Esophagus squamous epithelium (tissue), 5 donors: Measurements from ENCODE around the gene SGSH. TPM values are rescaled to one million over a fixed set of nuclear protein-coding genes. Genes with fewer than 3 reads are reported as not detected.

Experiments used
- DNase-seq: peaks from one replicate; lab custom pipeline; 2025; lab: John Stamatoyannopoulos, UW
- H3K27ac ChIP-seq, 4 donors: fragments of 200-600 bp; sonication (generic); one replicate each; pipeline ENCODE4 v1.5.1; 2016 to 2019; ENCODE audit warnings: mild to moderate bottlenecking in 1 of 4
- H3K27me3 ChIP-seq, 4 donors: fragments of 200-600 bp; sonication (generic); 1 replicate in 3 of 4; 2 replicates in 1 of 4; pipeline versions ENCODE4 v1.5.1 to v1.6.0; 2017 to 2021; ENCODE audit warnings: antibody characterized with exemption in 1 of 4
- H3K36me3 ChIP-seq, 3 donors: fragments of 200-600 bp; sonication (generic); one replicate each; pipeline ENCODE4 v1.5.1; 2016 to 2019
- H3K4me1 ChIP-seq, 3 donors: fragments of 200-600 bp; sonication (generic); one replicate each; pipeline ENCODE4 v1.5.1; 2017 to 2019
- H3K4me3 ChIP-seq, 4 donors: fragments of 200-600 bp; sonication (generic); 1 replicate in 3 of 4; 2 replicates in 1 of 4; pipeline ENCODE4 v1.5.1; 2016 to 2019; ENCODE audit warnings: mild to moderate bottlenecking in 2 of 4, moderate library complexity in 1 of 4
- H3K9me3 ChIP-seq, 3 donors: fragments of 200-600 bp; sonication (generic); one replicate each; pipeline ENCODE4 v1.5.1; 2016 to 2019
- POLR2A ChIP-seq, 4 donors: fragments of 450-650 bp; IDR thresholded peaks; one replicate each; pipeline ENCODE4 v1.6.1; 2017; ENCODE audit warnings: antibody characterized with exemption in 4 of 4, mild to moderate bottlenecking in 4 of 4, moderate library complexity in 3 of 4
- whole genome bisulfite sequencing, 2 donors: methylation state at CpG; one replicate each; pipeline ENCODE4 v1.1.5; 2018; 5-methylcytosine and 5-hydroxymethylcytosine counted together
- intact Hi-C: fragments of 100-400 bp; cut with DNase I; formaldehyde crosslinking; loops from one replicate; pipeline ENCODE4 v1.15.0; 2022
- total RNA-seq, 4 donors: library from RNA; depleted of rRNA; stranded (reverse); fragments of >200 nt; gene quantifications; one replicate each; pipeline ENCODE4 v1.1.0, GENCODE V29; 2016
- TF ChIP-seq, protein P1 (sequence below), 6 experiments: fragments of 450-650 bp in 4 of 6; fragments of 200-600 bp in 2 of 6; sonication (generic) in 2 of 6; IDR thresholded peaks; one replicate each; pipeline ENCODE4 v1.5.1; 2016 to 2019; ENCODE audit warnings: antibody characterized with exemption in 6 of 6, mild to moderate bottlenecking in 4 of 6, moderate library complexity in 4 of 6
- donor health status: DM: yes; HTN: yes; CAD: no.

SGSH gene
- total RNA-seq, 4 donors from 2014 or later = 8.7 to 18.7 (median 12.9) TPM

DNA sequence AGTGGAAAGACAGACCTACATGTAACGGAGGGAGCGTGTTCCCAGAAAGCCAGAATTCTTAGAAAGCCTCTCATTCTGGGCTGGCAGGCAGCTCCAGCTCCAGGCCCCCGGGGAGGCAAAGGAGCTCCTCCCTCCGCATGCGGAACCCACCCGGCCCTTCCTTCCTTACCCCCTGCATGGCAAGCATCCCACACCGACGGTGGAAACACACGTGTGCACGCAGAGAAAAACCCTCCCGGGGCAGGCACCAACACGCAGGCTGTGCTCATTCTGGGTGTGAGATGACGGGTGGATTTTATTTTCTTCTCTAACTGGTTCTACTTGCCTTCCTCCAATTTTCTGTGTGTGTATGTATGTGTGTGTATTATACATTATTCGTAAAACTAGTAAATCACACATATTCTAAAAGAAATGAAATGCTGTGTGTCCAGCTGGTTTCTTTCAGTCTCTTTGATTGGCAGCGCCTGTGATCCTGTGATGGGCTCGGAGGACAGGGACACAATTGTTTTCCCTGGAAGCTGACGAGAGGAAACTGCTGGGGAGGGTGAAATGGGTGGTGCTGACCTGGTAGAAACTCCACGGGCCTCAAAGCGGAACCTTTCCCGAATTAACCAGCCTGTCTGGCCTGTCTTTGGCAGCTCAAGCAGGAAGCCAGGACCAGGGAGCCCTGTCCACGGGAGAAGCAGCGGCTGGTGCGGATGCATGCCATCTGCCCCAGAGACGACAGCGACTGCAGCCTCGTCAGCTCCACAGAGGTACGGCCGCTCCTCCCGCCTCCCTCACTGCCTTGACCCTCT, 28.1 kb downstream of the SGSH start:
- Histone ChIP-seq H3K36me3 (peaks cover 0 to 12% (median 0%) of the 10 kb centered on the region in 3 donors), H3K27ac (peak overlapping the region; percentile 77 to 94 (median 88)), H3K27me3 (peaks cover 0 to 17% (median 0%) of the 10 kb centered on the region in 4 donors), H3K9me3 (no peaks in the 10 kb centered on the region), H3K4me3 (peak overlapping the region; percentile 3 to 46 (median 37)), H3K4me1 (peaks cover 22 to 57% (median 25%) of the 10 kb centered on the region in 3 donors)
- intact Hi-C loops = no loop called here
- DNase-seq = no peak
- 30 to 35% methylated on average over 21 to 24 of the region's 29 CpGs for WGBS, 2 donors
- peak in 1 of 4 donors; percentile 17 for TF ChIP-seq POLR2A (IDR thresholded peaks at IDR 0.05)
- TF ChIP-seq, protein P1, sequence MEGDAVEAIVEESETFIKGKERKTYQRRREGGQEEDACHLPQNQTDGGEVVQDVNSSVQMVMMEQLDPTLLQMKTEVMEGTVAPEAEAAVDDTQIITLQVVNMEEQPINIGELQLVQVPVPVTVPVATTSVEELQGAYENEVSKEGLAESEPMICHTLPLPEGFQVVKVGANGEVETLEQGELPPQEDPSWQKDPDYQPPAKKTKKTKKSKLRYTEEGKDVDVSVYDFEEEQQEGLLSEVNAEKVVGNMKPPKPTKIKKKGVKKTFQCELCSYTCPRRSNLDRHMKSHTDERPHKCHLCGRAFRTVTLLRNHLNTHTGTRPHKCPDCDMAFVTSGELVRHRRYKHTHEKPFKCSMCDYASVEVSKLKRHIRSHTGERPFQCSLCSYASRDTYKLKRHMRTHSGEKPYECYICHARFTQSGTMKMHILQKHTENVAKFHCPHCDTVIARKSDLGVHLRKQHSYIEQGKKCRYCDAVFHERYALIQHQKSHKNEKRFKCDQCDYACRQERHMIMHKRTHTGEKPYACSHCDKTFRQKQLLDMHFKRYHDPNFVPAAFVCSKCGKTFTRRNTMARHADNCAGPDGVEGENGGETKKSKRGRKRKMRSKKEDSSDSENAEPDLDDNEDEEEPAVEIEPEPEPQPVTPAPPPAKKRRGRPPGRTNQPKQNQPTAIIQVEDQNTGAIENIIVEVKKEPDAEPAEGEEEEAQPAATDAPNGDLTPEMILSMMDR (IDR thresholded peaks at IDR 0.05) = no peak

DNA sequence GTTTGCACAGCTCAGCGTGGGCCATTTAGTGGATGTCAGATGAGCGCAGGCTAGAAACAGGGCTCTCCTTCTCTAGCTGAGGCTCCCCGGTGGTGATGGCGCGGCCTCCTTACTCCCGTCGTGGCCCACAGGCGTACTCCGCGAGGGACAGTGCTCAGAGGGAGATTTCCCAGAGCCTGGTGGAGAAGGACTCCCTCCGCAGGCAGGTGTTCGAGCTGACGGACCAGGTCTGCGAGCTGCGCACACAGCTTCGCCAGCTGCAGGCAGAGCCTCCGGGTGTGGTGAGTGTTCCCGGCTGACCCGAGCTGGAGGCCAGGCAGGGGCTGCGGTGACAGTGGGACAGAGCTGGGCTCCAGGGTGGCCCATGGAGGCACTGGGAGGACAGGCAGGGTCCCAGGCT, 28.9 kb downstream of the SGSH start:
- H3K36me3 ChIP-seq = peaks cover 0 to 12% (median 0%) of the 10 kb centered on the region in 3 donors
- no peaks in the 10 kb centered on the region for H3K9me3 ChIP-seq
- H3K4me1 ChIP-seq = peaks cover 24 to 64% (median 25%) of the 10 kb centered on the region in 3 donors
- DNase-seq = no peak
- H3K27ac ChIP-seq = peak overlapping the region; percentile 77 to 94 (median 88)
- WGBS, 2 donors = 90 to 91% methylated on average over 2 to 11 of the region's 20 CpGs
- TF ChIP-seq, protein P1 (IDR thresholded peaks at IDR 0.05) = no peak
- TF ChIP-seq POLR2A (IDR thresholded peaks at IDR 0.05) = no peak
- peak overlapping the region in 1 of 4 donors; percentile 46 for H3K4me3 ChIP-seq
- intact Hi-C loops = no loop called here
- peaks cover 0 to 17% (median 0%) of the 10 kb centered on the region in 4 donors for H3K27me3 ChIP-seq

DNA sequence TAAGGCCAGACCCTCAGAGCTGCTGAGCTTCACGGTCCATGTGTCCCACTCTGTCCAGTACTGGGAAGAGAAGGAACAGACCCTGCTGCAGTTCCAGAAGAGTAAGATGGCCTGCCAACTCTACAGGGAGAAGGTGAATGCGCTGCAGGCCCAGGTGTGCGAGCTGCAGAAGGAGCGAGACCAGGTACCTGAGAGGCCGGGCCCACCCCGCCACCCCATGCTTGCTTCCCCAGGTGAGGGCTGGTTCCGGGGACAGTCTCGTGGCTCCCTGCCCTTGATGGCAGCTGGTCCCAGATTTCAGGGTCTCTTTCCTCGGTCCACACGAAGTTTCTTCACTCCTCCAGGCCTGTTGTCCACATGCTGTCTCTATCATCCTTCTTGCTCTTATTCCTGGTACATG, 29.4 kb downstream of the SGSH start:
- 93 to 100% methylated on average over 5 to 10 of the region's 10 CpGs for WGBS, 2 donors
- Histone ChIP-seq H3K36me3 (peaks cover 0 to 12% (median 0%) of the 10 kb centered on the region in 3 donors), H3K4me3 (no peak overlapping the region), H3K27me3 (peaks cover 0 to 16% (median 0%) of the 10 kb centered on the region in 4 donors), H3K4me1 (peaks cover 24 to 64% (median 25%) of the 10 kb centered on the region in 3 donors), H3K9me3 (no peaks in the 10 kb centered on the region), H3K27ac (peak overlapping the region in 2 of 4 donors; percentile 90 to 94)
- DNase-seq = no peak
- intact Hi-C loops = no loop called here
- TF ChIP-seq, protein P1 (IDR thresholded peaks at IDR 0.05) = no peak
- TF ChIP-seq POLR2A (IDR thresholded peaks at IDR 0.05) = no peak

DNA sequence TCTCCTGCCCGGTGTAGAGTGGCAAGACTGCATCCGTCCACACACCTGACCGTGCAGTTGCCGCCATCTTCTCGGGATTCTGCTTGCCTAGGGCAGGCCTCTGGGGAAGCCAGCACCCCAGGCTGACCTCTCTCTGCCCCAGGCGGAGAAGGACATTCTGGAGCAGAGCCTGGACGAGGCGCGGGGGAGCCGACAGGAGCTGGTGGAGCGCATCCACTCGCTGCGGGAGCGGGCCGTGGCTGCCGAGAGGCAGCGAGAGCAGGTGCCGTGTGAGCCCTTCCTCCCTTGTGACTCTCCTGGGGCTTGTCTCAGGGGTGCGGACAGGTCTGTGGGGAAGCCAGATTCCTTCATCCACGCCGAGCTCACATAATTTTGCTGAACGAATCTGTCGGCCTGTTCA, 30.5 kb downstream of the SGSH start:
- Histone ChIP-seq H3K4me3 (no peak overlapping the region), H3K27me3 (peaks cover 0 to 7% (median 0%) of the 10 kb centered on the region in 4 donors), H3K27ac (no peak overlapping the region), H3K9me3 (no peaks in the 10 kb centered on the region), H3K4me1 (peaks cover 24 to 64% (median 25%) of the 10 kb centered on the region in 3 donors), H3K36me3 (peaks cover 0 to 9% (median 0%) of the 10 kb centered on the region in 3 donors)
- WGBS, 2 donors = 93% methylated on average over 12 of the region's 23 CpGs; no CpG with 5 or more reads in 1 of the 2 donors
- no peak for DNase-seq
- TF ChIP-seq POLR2A (IDR thresholded peaks at IDR 0.05) = no peak
- TF ChIP-seq, protein P1 (IDR thresholded peaks at IDR 0.05) = no peak
- intact Hi-C loops = no loop called here

DNA sequence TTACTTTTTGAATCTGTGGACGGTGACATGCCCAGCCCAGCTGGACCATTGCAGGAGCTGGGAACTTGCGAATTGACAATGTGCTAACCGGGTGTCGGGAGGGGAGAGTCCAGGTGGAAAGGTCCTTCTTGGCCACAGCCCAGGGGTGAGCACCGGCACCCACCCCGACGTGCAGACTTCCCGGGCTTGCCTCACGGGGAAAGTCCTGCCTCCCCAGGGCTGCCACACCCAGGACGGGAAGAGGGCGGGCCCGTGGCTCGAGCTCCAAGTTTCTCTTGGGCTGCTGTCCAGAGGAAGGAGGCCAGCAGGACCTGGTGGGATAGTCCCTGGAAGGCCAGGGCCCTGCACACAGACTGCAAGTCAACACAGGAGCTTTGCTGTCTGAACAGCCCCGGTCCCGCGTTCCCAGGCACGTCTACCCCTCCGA, 32.6 kb downstream of the SGSH start:
- Histone ChIP-seq H3K27ac (peak overlapping the region; percentile 62 to 82 (median 74)), H3K4me1 (peaks cover 22 to 52% (median 24%) of the 10 kb centered on the region in 3 donors), H3K4me3 (peak overlapping the region in 3 of 4 donors; percentile 21 to 50 (median 31)), H3K36me3 (peaks cover 0 to 17% (median 0%) of the 10 kb centered on the region in 3 donors), H3K27me3 (no peaks in the 10 kb centered on the region), H3K9me3 (no peaks in the 10 kb centered on the region)
- TF ChIP-seq POLR2A (IDR thresholded peaks at IDR 0.05) = peak in 1 of 4 donors; percentile 19
- TF ChIP-seq, protein P1 (IDR thresholded peaks at IDR 0.05) = no peak
- 22 to 45% methylated on average over 6 to 10 of the region's 18 CpGs for WGBS, 2 donors
- DNase-seq = no peak
- intact Hi-C loops = no loop called here
